ENCODE data around the gene TTC19.

- TF ChIP-seq YY1 (IDR thresholded peaks at IDR 0.05): no peak
- no peak for TF ChIP-seq CTCF (IDR thresholded peaks at IDR 0.05; ENCODE audit: low read depth, low read length, missing input control)
- TF ChIP-seq EGR1 (IDR thresholded peaks at IDR 0.05; ENCODE audit: low read depth in 2 of 2): no peak
- TF ChIP-seq ATF3 (IDR thresholded peaks at IDR 0.05): no peak
- no peak for TF ChIP-seq RAD21 (IDR thresholded peaks at IDR 0.05)
- no peak for TF ChIP-seq TAF1 (conservative IDR thresholded peaks at IDR 0.05)
- TF ChIP-seq FOXA2 (IDR thresholded peaks at IDR 0.05): no peak
- no peak for TF ChIP-seq JUND (IDR thresholded peaks at IDR 0.05)
- TF ChIP-seq RXRA (IDR thresholded peaks at IDR 0.05): no peak
- no peak for TF ChIP-seq SP1 (IDR thresholded peaks at IDR 0.05)
- TF ChIP-seq FOXA1 (IDR thresholded peaks at IDR 0.05): no peak
- TF ChIP-seq MAX (IDR thresholded peaks at IDR 0.05): no peak
- TF ChIP-seq REST (IDR thresholded peaks at IDR 0.05): no peak
- TF ChIP-seq GABPA (IDR thresholded peaks at IDR 0.05 in 1 of 2, conservative IDR thresholded peaks at IDR 0.05 in 1 of 2): no peak
Measured at GRCh38 chr17:15973834-15974233, 25.8 kb upstream of the TTC19 start.

Data from liver (tissue), 3 donors.